ENCODE data around the gene LRRC27.
"Not testable (repeated sequence)": the region's sequence is repeated elsewhere in the genome, so short reads cannot be mapped to it uniquely, and the experiment has no call there.

LRRC27 gene

DNA sequence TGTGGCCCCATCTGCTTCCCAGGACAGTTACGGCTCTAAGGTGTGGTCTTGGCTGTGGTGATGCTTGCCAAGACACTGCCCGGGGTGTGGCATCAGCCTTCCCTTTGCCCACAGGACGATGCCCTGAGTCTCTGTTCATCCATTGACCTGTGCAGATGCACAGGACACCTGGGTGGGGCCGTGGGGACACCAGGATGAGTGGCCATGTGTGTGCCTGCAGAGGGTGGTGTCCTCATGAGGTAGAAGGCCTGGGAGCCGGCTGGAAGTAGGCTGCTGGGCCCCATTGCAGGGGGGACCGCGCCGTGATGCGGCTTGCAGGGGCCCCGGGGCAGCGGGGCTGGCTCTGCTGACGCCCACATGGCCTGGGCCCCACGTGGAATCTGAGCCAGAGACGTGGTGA, 42.6 kb downstream of the LRRC27 start:
- DNase-seq (ENCODE audit: low read depth): no peak

DNA sequence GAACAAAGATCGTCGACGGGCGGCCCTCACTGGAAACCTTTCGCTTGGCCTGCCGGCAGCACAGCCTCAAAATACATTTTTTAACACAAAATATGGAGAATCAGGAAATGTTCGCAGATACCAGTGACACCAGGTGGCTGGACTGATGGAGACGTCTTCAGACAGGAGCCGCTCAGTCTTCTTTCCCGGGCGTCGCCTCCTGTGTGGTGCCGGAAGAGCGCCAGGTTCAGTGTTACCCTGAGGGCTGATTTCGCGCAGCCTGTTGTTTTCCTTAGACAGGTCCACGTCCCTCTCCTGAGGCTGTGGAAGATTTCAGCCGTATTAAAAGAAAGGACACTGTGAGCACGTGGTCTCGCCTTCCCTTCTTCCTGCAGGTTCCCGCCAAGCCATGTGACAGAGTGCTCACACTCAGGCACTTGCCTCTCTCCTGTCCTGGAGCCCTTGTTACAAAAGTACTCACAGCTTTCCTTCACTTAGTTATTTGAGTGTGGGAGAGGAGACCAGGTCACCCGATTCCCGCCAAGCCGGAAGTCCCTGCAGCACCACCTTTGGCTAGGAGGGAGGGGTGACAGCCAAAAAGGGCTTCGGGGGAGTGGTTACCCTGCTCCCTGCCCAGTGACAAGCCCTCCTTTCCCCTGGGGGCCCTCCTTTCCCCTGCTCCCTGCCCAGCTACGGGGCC, 43.3 kb downstream of the LRRC27 start:
- DNase-seq (ENCODE audit: low read depth): no peak

DNA sequence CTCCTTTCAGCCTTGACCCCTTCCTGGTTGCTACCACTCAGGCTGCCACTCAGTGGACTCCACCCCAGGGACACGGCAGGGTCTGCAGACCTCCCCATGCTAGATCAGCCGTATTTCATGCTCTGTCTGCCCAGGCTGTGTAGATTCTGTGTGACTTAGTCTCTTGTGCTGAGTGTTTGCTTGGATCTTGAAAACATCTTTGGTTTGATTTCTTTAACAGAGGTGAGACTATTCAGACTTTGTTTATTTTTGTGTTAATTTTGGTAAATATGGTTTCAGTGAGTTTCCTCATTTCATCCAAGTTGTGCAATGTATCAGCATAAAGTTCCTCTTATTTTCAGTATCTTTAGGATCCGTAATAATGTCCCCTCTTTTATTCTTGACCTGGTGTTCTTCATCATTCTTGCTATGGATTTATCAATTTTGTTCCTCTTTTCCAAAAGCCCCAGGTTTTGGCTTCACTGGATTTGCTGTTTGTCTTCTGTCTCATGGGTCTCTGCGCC, 43.9 kb downstream of the LRRC27 start:
- no peak for DNase-seq (ENCODE audit: low read depth)

- no peak for DNase-seq (ENCODE audit: low read depth)
Measured at GRCh38 chr10:132376394-132376851, 44.4 kb downstream of the LRRC27 start.

DNA sequence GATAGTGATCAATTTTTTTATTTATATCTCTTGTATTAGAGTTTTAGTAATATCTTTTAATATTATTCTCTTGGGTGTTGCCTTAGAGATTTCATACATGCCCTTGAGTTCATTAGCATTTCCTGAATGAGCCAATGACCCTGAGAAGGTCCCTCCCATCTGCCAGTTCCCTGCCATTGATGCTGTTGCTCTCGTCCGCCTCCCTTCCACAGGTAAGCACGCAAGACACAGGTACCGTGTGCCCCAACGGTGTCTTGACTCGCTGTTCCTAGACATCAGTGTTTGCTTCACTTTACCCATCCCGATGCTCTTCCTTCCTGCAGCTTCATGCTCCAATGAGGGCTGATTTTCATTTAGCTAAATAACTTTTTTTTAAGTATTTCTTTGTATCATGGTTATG, 45.3 kb downstream of the LRRC27 start:
- no peak for DNase-seq (ENCODE audit: low read depth)

- not testable (repeated sequence) for DNase-seq (ENCODE audit: low read depth)
Measured at GRCh38 chr10:132379026-132379425, 47.0 kb downstream of the LRRC27 start.

DNA sequence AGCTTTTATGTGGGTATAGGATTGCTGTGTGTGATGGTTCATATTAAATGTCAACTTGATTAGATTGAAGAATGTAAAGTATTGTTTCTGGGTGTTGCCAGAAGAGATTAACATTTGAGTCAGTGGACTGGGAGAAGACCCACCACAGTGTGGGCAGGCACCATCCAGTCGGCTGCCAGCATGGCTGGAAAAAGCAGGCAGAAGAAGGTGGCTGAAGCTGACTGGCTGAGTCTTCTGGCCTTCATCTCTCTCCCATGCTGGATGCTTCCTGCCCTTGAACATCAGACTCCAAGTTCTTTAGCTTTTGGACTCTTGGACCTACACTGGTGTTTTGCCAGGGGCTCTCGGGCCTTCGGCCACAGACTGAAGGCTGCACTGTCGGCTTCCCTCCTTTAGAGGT, 49.0 kb downstream of the LRRC27 start:
- DNase-seq (ENCODE audit: low read depth): not testable (repeated sequence)

GRCh38 chr10:132381741-132382140, 49.7 kb downstream of the LRRC27 start:
- DNase-seq (ENCODE audit: low read depth): no peak

GRCh38 chr10:132382231-132382922, 50.4 kb downstream of the LRRC27 start:
- no peak for DNase-seq (ENCODE audit: low read depth)

GRCh38 chr10:132383101-132383500, 51.1 kb downstream of the LRRC27 start:
- no peak for DNase-seq (ENCODE audit: low read depth)

GRCh38 chr10:132383751-132384196, 51.8 kb downstream of the LRRC27 start:
- DNase-seq (ENCODE audit: low read depth): no peak

DNA sequence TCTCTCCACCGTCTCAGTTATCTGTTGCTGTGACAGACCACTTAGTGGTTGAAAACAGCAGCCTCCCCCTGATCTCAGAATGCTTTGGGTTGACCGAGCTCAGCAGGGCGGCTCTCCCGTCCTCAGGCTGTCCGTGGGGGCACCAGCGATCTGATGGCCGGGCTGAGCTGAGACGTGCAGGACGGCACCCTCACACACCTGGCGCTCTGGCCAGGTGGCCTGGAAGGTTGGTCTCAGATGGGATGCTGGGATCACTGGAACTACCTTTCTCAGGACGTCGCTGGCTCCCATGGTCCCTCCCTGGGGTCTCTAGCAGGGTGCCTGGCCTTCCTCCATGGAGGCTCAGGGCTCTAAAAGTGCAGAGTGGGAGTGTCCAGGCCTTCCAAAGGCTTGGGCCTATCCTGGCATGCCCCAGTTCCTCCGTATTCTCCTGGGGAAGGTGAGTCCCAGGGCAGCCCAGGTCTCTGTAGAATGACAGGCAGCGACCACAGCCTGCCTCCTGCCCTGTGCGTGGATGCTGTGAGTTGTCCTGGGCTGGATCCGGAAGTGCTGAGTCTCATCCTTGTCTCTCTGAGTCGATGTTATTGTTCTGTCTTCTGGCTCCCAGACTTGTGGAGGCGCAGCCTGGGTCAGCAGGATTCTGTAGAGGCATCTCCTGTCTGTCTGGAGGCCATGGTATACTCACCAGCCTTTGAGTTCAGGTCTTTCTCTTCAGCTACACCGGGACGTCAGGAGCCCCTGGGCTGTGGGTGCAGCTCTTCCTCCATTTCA, 52.8 kb downstream of the LRRC27 start:
- DNase-seq (ENCODE audit: low read depth): no peak

DNA sequence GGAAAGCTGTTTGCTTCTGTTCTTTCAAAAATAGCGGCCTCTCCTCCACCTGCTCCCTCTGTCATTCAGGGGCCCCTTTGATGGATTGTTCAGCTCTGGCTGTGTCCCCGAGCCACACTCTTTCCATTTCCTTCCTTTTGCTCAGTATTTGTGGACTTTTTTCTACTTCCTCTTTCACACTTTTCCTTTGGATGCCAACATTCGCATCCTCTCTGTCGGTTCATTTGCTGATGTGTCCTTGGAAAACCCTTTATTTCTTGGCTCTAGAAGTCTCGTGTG, 53.3 kb downstream of the LRRC27 start:
- no peak for DNase-seq (ENCODE audit: low read depth)

- no peak for DNase-seq (ENCODE audit: low read depth)
Measured at GRCh38 chr10:132385721-132386418, 53.9 kb downstream of the LRRC27 start.

- DNase-seq (ENCODE audit: low read depth): no peak
Measured at GRCh38 chr10:132386419-132386831, 54.4 kb downstream of the LRRC27 start.

GRCh38 chr10:132386896-132387295, 54.9 kb downstream of the LRRC27 start:
- DNase-seq (ENCODE audit: low read depth): not testable (repeated sequence)

GRCh38 chr10:132387764-132388210, 55.8 kb downstream of the LRRC27 start:
- DNase-seq (ENCODE audit: low read depth): peak; percentile 58

DNA sequence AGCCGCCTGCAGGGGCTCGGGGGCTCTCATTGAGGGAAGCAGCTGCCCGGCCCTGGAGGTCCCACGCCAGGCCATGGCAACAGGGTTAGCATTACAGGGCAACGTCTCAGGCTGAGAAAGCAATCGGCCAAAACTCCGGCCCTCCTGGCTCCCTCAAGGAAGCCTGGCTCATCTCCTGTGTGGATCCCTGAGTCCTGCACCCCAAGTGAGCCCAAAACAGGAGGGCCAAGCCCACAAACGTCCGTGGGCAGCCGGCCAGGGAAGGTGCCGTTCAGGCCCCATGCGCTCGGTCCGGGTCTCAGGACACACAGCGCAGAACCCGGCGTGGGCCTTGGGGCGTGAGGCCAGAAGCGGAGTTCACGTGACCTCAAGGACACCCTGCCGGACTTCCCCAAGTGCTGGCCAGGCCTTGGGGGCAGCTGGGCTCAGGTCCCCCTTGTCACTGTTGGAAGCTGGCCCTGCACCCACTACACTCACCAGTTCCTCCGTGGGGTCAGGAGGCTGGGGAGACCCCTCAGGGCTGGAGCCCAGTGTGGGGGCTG, 57.0 kb downstream of the LRRC27 start:
- no peak for DNase-seq (ENCODE audit: low read depth)

GRCh38 chr10:132389433-132390169, 57.6 kb downstream of the LRRC27 start:
- DNase-seq (ENCODE audit: low read depth): no peak

DNA sequence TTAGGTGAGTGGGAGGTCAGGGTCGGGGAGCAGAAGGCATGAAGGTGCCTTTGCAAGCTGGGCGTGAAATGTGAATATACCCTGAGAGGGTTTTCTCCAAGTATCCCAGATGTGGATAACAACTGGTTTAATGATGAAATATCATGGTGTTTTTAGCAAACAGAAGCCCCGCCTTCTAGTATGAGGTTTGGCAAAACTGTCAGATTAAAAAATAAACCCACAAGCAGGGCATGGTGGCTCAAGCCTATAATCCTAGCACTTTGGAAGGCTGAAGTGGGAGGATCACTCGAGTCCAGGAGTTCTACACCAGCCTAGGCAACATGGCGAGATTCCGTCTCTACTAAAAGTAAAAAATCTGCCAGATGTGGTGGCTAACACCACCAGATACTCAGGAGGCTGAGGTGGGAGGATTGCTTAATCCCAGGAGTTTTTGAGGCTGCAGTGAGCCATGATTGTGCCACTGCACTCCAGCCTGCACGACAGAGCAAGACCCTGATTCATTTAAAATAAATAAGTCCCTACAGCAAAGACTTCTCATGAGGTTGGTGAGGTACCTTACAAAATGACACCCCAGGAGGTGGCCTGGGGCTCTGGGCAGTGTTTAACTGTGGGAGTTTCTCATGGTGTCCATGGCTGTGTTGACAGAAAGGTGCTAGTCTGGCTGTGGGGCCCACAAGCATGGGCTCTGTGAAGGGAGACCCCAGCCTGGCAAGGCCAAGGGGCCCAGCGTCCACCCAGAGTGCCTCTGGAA, 58.4 kb downstream of the LRRC27 start:
- DNase-seq (ENCODE audit: low read depth): no peak

Measured in stimulated activated CD8-positive, alpha-beta memory T cell treated with anti-CD3 and anti-CD28 coated beads, Interleukin-7, amount 100 ng/mL, for 24 hours (primary cell).